H54 (cell line): Measurements from ENCODE around the gene BLOC1S1.
"Not testable (repeated sequence)": the region's sequence is repeated elsewhere in the genome, so short reads cannot be mapped to it uniquely, and the experiment has no call there.

ENCODE experiments used
- DNase-seq: peaks from one replicate; pipeline ENCODE4 v3.0.0; 2011; ENCODE audit warnings: low spot score, mixed read lengths; ENCODE audit not compliant: insufficient read length
- FAIRE-seq: peaks from 3 replicates; lab custom pipeline; 2011; peaks lifted over from hg19 to GRCh38; lab: Jason Lieb, UNC
- POLR2A ChIP-seq: IDR thresholded peaks from 2 replicates; pipeline ENCODE4 v1.6.1; 2011; ENCODE audit warnings: low read depth, mild to moderate bottlenecking, low read length

BLOC1S1 gene

GRCh38 chr12:55745361-55746173 lies 29.7 kb downstream of the BLOC1S1 start:
- no peak for TF ChIP-seq POLR2A
- no peak for FAIRE-seq
- no peak for DNase-seq

- FAIRE-seq = no peak
- TF ChIP-seq POLR2A = no peak
Observed at GRCh38 chr12:55746174-55746912, 30.5 kb downstream of the BLOC1S1 start.

GRCh38 chr12:55746913-55747231 lies 31.0 kb downstream of the BLOC1S1 start:
- no peak for TF ChIP-seq POLR2A
- FAIRE-seq = no peak
- no peak for DNase-seq

More at GRCh38 chr12:55746174-55746912, 30.5 kb downstream of the BLOC1S1 start:
- no peak for DNase-seq

GRCh38 chr12:55748230-55748993 lies 32.6 kb downstream of the BLOC1S1 start:
- TF ChIP-seq POLR2A = no peak
- FAIRE-seq (no peak), DNase-seq (no peak)

- DNase-seq (no peak), FAIRE-seq (no peak)
- TF ChIP-seq POLR2A = no peak
Observed at GRCh38 chr12:55755246-55755645, 39.4 kb downstream of the BLOC1S1 start.

- no peak for DNase-seq
- no peak for TF ChIP-seq POLR2A
- FAIRE-seq = no peak
Observed at GRCh38 chr12:55757701-55758100, 41.9 kb downstream of the BLOC1S1 start.

- DNase-seq, FAIRE-seq: not testable (repeated sequence)
Observed at GRCh38 chr12:55758575-55758974, 42.7 kb downstream of the BLOC1S1 start.

- TF ChIP-seq POLR2A = no peak
- FAIRE-seq (no peak), DNase-seq (no peak)
Observed at GRCh38 chr12:55760663-55761062, 44.8 kb downstream of the BLOC1S1 start.

GRCh38 chr12:55762646-55763045 lies 46.8 kb downstream of the BLOC1S1 start:
- TF ChIP-seq POLR2A = no peak
- FAIRE-seq (no peak), DNase-seq (no peak)

GRCh38 chr12:55765736-55766290 lies 50.0 kb downstream of the BLOC1S1 start:
- DNase-seq (no peak), FAIRE-seq (no peak)
- TF ChIP-seq POLR2A = no peak

- DNase-seq = no peak
- no peak for TF ChIP-seq POLR2A
- FAIRE-seq = no peak
Observed at GRCh38 chr12:55767156-55767555, 51.3 kb downstream of the BLOC1S1 start.
